Epithelial cell of proximal tubule (primary cell): ENCODE results near the gene SMIM23. TPM values are rescaled to one million over a fixed set of nuclear protein-coding genes. Genes with fewer than 3 reads are reported as not detected.

ENCODE experiments used
- DNase-seq: peaks from one replicate; pipeline ENCODE4 v3.0.0-alpha.2; 2011; ENCODE audit warnings: low read depth
- H3K4me3 ChIP-seq: 2 replicates; pipeline ENCODE4 v1.5.1; 2011; ENCODE audit warnings: low read depth, mild to moderate bottlenecking, low read length
- total RNA-seq: library from RNA; depleted of rRNA; stranded (reverse); fragments of >200 nt; gene quantifications from 2 replicates; pipeline ENCODE4 v1.2.3, GENCODE V29; 2015
- TF ChIP-seq, protein P1 (sequence below): conservative IDR thresholded peaks from 2 replicates; pipeline ENCODE4 v1.5.1; 2012; ENCODE audit warnings: low read depth, mild to moderate bottlenecking, low read length

The SMIM23 gene
- total RNA-seq, 1 donor from 2014 or later, result not detected

DNA sequence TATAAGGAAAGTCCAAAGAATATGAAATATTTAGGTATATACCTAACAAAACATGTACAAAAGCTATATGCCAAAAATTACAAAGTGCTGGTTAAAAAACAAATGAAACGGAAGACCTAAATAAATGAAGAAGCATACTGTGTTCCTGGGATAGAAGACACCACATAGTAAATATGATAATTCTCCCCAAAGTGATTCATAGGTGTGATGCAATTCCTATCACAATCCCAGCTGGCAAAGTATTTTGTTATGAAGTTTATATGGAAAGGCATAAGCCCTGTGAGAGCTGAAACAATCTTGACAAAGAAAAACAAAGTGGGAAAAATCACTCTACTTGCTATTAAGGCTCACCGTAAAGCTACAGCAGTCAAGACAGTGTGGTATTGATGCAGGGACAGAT is 2.6 kb upstream of the SMIM23 start:
- TF ChIP-seq, protein P1, sequence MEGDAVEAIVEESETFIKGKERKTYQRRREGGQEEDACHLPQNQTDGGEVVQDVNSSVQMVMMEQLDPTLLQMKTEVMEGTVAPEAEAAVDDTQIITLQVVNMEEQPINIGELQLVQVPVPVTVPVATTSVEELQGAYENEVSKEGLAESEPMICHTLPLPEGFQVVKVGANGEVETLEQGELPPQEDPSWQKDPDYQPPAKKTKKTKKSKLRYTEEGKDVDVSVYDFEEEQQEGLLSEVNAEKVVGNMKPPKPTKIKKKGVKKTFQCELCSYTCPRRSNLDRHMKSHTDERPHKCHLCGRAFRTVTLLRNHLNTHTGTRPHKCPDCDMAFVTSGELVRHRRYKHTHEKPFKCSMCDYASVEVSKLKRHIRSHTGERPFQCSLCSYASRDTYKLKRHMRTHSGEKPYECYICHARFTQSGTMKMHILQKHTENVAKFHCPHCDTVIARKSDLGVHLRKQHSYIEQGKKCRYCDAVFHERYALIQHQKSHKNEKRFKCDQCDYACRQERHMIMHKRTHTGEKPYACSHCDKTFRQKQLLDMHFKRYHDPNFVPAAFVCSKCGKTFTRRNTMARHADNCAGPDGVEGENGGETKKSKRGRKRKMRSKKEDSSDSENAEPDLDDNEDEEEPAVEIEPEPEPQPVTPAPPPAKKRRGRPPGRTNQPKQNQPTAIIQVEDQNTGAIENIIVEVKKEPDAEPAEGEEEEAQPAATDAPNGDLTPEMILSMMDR, result no peak
- H3K4me3 ChIP-seq, result no peak overlapping the region
- DNase-seq, result no peak

DNA sequence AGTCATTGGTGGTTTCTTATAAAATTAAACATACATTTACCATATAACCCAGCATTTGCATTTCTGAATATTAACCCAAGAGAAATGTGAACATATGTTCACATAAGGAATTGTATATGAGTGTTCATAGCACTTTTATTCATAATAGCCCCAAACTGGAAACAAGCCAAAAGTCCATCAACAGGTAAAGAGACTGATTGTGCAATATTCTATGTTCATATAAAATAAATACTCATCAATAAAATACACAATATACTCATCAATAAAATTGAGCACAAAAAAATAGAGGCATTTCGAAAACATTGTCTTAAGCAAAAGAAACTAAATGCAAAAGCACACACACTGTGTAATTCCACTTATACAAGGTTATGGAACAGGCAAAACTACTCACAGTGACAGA is 3.7 kb downstream of the SMIM23 start:
- no peak for DNase-seq
- H3K4me3 ChIP-seq, result no peak overlapping the region
- TF ChIP-seq, protein P1, result no peak

GRCh38 chr5:171790408-171790807 is 4.8 kb downstream of the SMIM23 start:
- TF ChIP-seq, protein P1, result no peak
- DNase-seq, result no peak
- H3K4me3 ChIP-seq, result no peak overlapping the region

DNA sequence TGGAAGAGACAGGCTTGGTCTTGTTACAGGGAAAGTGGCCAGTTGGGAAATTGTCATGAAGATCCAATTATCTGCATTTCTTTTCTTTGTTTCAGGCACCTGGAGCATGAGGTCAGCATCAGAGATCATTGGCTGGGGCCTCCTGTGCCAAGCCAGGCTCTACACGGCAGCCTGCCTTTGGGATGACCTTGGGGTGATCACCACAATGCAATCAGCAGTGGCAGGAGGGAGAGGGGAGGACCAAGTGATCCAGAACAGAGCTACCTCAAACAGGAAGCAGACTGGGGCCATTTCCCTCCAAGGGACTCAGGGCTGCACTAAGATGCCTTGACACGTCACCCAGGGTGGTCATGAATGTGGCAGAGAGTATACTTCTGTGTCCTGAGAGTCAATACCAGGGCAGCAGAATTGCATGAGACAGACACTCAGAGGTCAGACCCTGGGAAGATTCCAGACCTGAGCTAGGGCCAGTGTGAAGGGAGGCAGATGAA is 8.9 kb downstream of the SMIM23 start:
- H3K4me3 ChIP-seq, result no peak overlapping the region
- DNase-seq, result no peak
- TF ChIP-seq, protein P1, result no peak

DNA sequence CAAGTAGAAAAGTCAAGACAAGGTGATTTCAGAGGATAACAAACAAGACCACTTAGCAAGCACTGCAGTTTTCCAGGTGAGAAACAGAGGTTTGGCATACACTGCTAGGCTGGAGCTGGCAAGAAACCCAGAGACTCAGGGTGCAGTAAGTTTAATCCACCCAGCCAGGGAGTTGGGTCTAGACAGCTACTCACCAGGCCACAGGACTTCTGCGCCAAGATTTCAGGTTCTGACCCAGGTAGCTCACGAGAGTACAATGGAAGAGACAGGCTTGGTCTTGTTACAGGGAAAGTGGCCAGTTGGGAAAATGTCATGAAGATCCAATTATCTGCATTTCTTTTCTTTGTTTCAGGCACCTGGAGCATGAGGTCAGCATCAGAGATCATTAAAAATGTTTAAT is 9.8 kb downstream of the SMIM23 start:
- TF ChIP-seq, protein P1, result no peak
- no peak for DNase-seq
- no peak overlapping the region for H3K4me3 ChIP-seq

DNA sequence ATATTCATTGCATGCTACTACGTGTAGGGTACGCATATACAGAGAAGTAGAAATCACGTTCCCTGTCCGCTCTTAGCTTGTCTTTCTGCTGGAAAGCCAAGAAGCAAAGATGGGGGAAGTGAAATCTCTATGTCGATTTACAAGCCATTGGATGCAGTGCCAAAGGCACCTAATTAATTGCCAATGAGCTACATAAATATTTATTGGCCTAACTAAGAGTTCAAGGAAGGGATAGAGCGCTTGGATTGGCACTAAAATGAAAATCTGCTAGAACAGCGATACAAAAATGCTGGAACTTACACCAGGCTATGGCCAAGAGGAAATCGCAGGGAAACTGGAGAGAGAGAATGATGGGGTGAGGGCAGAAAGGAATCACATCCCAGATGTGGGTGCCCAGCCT is 10.8 kb downstream of the SMIM23 start:
- H3K4me3 ChIP-seq, result no peak overlapping the region
- TF ChIP-seq, protein P1, result no peak
- no peak for DNase-seq

DNA sequence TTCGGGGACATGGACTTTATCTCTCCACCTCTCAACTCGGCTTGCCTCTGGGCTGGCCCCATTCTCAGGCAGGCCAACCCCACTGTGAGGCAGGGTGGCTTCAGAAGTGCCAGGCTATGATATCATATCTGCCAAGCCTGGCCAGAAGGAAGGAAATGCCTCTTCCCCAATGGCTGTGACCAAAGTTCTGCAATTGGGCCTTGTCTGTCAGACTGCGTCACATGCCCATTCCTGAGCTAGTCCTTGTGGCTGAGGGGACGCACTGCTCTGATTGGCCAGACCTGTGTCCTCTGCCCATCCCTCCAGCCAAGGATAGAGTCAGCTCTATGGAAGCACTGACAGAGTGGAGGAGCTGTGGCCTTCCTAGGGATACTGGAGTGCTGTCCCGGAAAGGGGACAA is 11.9 kb downstream of the SMIM23 start:
- TF ChIP-seq, protein P1, result no peak
- H3K4me3 ChIP-seq, result no peak overlapping the region
- DNase-seq, result no peak
